ENCODE data around the gene ACOXL. TPM values are rescaled to one million over a fixed set of nuclear protein-coding genes. Genes with fewer than 3 reads are reported as not detected.

The ACOXL gene
- total and polyA plus RNA-seq, 9 of the 15 experiments (the other 6 are each of a cell fraction or from before 2014, with no cell fraction given): 0.31 to 0.56 TPM; not detected in 7

DNA sequence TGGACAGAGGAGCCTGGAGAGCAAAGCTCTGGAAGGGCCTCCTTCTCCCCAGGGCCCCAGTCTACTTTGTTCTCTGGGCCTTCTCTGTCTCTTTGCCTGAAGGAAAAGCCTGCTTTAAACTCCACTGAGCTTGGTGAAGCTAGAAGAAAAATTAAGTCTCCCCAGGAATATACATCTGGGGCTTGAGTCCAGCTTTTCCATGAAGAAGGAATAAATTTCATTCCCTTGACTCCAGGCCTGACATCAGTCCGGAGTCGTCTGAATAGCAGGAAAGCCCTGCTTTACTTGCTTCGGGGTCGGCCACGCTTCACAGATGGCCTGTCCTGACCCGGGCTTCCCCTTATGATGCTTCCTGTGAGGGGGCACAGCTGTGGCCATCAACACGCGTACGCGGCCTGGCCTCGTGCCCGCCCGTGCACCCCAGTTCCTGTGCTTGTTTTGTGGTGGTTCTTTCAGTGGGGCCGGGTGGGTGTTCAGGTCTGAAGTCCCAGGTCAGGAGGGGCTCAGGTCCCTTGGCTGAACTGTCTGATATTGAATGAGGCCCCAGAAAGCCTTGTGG, 73.6 kb downstream of the ACOXL start:
- Histone ChIP-seq H3K9ac (ENCODE audit: insufficient read depth in 1 of 2, low read depth in 2 of 2, low read length in 2 of 2) (no peak overlapping the region), H3K9me3 (replicated peaks; ENCODE audit: control insufficient read depth, insufficient read depth, low read depth, low read length) (0 out of 2 replicates have a peak, but pooled peaks cover 2% of the 10 kb centered on the region), H3K27me3 (ENCODE audit: control insufficient read depth in 2 of 2, insufficient read depth in 2 of 2, low read length in 2 of 2) (peaks cover 10 to 55% of the 10 kb centered on the region in 2 experiments), H4K20me1 (replicated peaks; ENCODE audit: control insufficient read depth, insufficient read depth, low read length) (no peaks in the 10 kb centered on the region), H3K36me3 (ENCODE audit: control insufficient read depth, insufficient read depth, low read length) (no peaks in the 10 kb centered on the region), H2AFZ (ENCODE audit: low read depth, low read length) (no peak overlapping the region), H3K4me2 (ENCODE audit: insufficient read depth, low read length) (no peak overlapping the region), H3K27ac (ENCODE audit: extremely low read depth, low read depth, low read length) (no peak overlapping the region), H3K4me1 (replicated peaks in 1 of 2; ENCODE audit: control insufficient read depth in 2 of 2, insufficient read depth in 2 of 2, low read length in 2 of 2) (no peaks in the 10 kb centered on the region), H3K9me1 (ENCODE audit: control insufficient read depth, insufficient read depth, low read length) (no peaks in the 10 kb centered on the region), H3K4me3 (no peak overlapping the region), H3K79me2 (ENCODE audit: control insufficient read depth, insufficient read depth, low read length) (no peaks in the 10 kb centered on the region)
- ChIA-PET CTCF (ENCODE audit: low intra/inter-chr PET ratio) (no interaction called here), POLR2A (interaction anchor here (0.6 kb wide), 1 partner anchor 211 kb away, joined by 4 read pairs; no protein-coding TSS in a partner anchor)
- TF ChIP-seq SP1 (CRISPR knock-in tag; IDR thresholded peaks at IDR 0.05): no peak
- TF ChIP-seq PTBP1 (IDR thresholded peaks at IDR 0.05; ENCODE audit: low read depth, low read length): no peak
- TF ChIP-seq POU5F1 (IDR thresholded peaks at IDR 0.05; ENCODE audit: borderline replicate concordance, low read depth, low read length, partially characterized antibody): no peak
- no peak for TF ChIP-seq ELF2 (CRISPR knock-in tag; IDR thresholded peaks at IDR 0.05)
- WGBS (ENCODE audit: insufficient coverage, low coverage, missing lambda C conversion rate): 19% methylated on average over 12 of the region's 14 CpGs
- FAIRE-seq: no peak
- intact Hi-C loops (cut with micrococcal nuclease): no loop called here
- ATAC-seq: no peak
- no peak for DNase-seq (ENCODE audit: extremely low read depth in 1 of 4, low spot score in 3 of 4)
- in situ Hi-C loops (cut with MboI): loop anchor here (25.0 kb wide), 1 partner anchor 906 kb away; no protein-coding TSS in a partner anchor
- no TSS peak for BruUV-seq (replicated peaks)

DNA sequence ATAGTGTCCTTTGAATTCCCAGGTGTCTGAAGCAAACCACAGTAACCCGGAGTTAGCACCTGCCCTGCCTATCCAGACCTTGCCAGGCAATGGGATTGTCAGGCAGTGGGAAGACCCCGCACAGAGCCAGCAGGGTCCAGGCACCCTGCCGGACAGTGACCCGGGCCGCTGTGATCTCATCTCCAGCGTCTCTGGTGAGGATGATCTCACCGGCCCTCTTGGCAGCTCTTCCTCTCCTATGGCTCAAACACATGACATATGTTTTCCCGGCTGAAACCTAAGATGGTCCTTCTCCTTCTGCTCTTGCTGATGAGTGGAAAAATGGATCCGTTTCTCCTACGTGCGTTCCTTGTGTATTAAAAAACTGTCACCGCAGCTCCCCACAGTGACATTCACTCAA, 75.1 kb downstream of the ACOXL start:
- no peak overlapping the region for H3K9ac ChIP-seq (ENCODE audit: insufficient read depth in 1 of 2, low read depth in 2 of 2, low read length in 2 of 2)
- H3K79me2 ChIP-seq (ENCODE audit: control insufficient read depth, insufficient read depth, low read length): no peaks in the 10 kb centered on the region
- no peaks in the 10 kb centered on the region for H3K36me3 ChIP-seq (ENCODE audit: control insufficient read depth, insufficient read depth, low read length)
- ATAC-seq (no peak), DNase-seq (ENCODE audit: extremely low read depth in 1 of 4, low spot score in 3 of 4) (no peak), FAIRE-seq (no peak)
- H4K20me1 ChIP-seq (replicated peaks; ENCODE audit: control insufficient read depth, insufficient read depth, low read length): no peaks in the 10 kb centered on the region
- no peak overlapping the region for H3K4me3 ChIP-seq
- no TSS peak for BruUV-seq (replicated peaks)
- H2AFZ ChIP-seq (ENCODE audit: low read depth, low read length): no peak overlapping the region
- intact Hi-C loops (cut with micrococcal nuclease) (no loop called here), in situ Hi-C loops (cut with MboI) (loop anchor here (25.0 kb wide), 1 partner anchor 905 kb away; no protein-coding TSS in a partner anchor)
- CTCF ChIA-PET (ENCODE audit: low intra/inter-chr PET ratio): no interaction called here
- no peak for TF ChIP-seq FOXJ2 (tag; IDR thresholded peaks at IDR 0.05)
- TF ChIP-seq ATF3 (IDR thresholded peaks at IDR 0.05): peak; percentile 21; the same call in 1 of the 2 replicates
- TF ChIP-seq ATF3 (CRISPR knock-in tag; conservative IDR thresholded peaks at IDR 0.05): no peak
- under 1% methylated on average over 12 of the region's 12 CpGs for WGBS (ENCODE audit: insufficient coverage, low coverage, missing lambda C conversion rate)
- H3K27ac ChIP-seq (ENCODE audit: extremely low read depth, low read depth, low read length): no peak overlapping the region
- POLR2A ChIA-PET: no interaction called here
- H3K4me2 ChIP-seq (ENCODE audit: insufficient read depth, low read length): no peak overlapping the region
- 0 out of 2 replicates have a peak, but pooled peaks cover 2% of the 10 kb centered on the region for H3K9me3 ChIP-seq (replicated peaks; ENCODE audit: control insufficient read depth, insufficient read depth, low read depth, low read length)
- H3K4me1 ChIP-seq (replicated peaks in 1 of 2; ENCODE audit: control insufficient read depth in 2 of 2, insufficient read depth in 2 of 2, low read length in 2 of 2): no peaks in the 10 kb centered on the region
- peaks cover 10 to 51% of the 10 kb centered on the region in 2 experiments for H3K27me3 ChIP-seq (ENCODE audit: control insufficient read depth in 2 of 2, insufficient read depth in 2 of 2, low read length in 2 of 2)
- no peaks in the 10 kb centered on the region for H3K9me1 ChIP-seq (ENCODE audit: control insufficient read depth, insufficient read depth, low read length)

Measured in K562 (cell line).